NAMALWA (cell line): ENCODE data around the gene SDC3.

Experiments used
- DNase-seq: peaks from one replicate; pipeline ENCODE4 v3.0.0-alpha.2; 2015; ENCODE audit warnings: low spot score

SDC3 gene

DNA sequence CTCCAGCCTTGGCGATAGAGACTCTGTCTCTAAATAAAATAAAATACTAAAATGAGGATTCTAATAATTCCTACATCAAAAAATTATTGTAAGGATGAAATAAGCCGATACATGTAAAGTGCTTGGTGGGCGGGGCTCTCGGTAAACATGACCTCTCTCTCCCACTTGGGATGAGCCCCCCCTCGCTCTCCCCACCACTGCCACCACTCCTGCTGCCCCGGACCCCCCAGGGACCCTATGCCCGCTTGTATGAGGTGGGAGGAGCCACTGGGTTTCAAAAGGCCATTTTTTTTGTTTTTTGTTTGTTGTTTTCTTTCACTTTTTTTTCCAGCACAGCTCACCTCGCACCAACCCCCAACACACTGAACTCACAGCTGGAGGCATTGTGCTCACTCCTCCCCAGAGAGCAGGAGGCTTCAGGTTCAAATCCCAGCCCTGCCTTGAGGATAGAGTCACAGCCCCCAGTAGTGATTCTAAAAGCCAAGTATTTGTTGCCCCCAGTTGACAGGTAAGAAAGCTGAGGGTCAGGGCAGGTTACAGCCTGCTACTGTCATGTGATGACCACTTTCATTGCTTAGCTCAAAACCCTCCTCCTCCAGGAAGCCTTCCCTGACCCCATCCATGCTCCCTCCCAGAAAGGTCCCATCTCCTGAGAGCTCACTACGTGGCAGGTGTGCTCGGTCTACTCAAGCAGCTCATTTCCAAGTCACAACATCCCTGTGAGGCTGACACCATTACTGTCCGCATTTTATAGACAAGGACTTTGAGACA is 4.2 kb downstream of the SDC3 start:
- no peak for DNase-seq

DNA sequence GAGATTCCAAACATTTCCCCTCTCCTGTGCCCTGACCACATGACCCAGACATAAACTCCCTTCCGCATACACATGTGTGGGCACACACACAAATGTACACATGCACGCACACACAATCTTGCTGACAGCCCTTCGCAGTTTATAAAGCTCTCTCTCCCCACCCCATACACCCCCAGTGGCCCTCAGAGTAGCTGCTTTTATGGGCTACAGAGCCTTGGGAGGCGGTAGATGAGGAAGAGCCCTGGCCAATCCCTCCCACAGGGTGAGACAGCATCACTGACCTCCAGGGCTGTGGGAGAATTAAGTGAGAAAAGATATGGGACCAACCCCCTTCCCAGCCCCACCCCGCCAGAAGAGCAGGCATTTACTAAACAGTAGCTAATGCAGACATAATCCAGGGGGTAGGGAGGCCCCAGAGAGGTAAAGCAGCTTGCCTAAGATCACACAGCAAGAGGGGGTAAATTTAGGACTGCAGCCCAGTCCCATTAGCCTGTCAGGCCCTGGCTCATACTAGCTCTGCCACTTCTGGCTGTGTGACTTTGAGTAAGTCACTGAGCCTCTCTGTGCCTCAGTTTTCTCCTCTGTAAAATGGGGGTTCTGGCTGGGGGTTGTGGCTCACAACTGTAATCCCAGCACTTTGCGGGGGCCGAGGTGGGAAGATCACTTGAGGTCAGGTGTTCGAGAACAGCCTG is 5.1 kb downstream of the SDC3 start:
- DNase-seq: no peak

DNA sequence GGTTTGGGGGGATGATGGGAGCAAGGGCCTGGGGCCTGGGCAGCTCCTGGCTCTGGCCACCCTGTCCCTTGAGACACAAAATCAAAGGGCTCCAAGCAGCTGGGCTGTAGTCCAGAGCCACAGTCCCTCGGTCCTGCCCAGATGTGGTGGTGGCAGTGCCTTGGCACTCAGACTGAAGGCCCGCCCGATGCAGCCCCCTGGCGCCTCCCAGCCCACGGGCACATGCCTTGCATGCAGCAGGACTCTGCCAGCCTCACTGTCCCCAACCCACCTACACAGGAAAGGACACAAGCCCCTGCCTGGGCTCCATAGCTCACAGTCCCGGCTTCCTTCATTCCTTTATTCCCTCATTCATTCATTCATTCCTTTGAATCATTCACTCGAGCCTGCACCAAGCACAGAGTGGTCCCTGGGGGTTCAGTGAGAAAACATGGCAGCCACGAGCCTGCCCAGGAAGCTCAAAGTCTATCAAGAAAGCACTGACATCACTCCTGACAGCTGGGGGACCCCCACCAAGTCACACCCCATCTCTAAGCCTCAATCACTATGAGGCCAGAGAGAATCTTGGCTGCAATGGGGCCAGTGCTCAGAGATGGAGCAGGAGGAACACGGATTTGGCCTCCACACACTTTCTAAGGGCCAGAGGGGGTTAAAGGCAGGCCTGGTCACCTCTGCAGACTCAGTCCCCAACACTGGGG is 5.8 kb downstream of the SDC3 start:
- no peak for DNase-seq

GRCh38 chr1:30901798-30902581 is 6.6 kb downstream of the SDC3 start:
- no peak for DNase-seq

GRCh38 chr1:30900931-30901560 is 7.5 kb downstream of the SDC3 start:
- no peak for DNase-seq

- DNase-seq: no peak
These were observed 8.1 kb downstream of the SDC3 start for GRCh38 chr1:30900486-30900885.

- DNase-seq: no peak
These were observed 8.8 kb downstream of the SDC3 start for GRCh38 chr1:30899577-30900389.

DNA sequence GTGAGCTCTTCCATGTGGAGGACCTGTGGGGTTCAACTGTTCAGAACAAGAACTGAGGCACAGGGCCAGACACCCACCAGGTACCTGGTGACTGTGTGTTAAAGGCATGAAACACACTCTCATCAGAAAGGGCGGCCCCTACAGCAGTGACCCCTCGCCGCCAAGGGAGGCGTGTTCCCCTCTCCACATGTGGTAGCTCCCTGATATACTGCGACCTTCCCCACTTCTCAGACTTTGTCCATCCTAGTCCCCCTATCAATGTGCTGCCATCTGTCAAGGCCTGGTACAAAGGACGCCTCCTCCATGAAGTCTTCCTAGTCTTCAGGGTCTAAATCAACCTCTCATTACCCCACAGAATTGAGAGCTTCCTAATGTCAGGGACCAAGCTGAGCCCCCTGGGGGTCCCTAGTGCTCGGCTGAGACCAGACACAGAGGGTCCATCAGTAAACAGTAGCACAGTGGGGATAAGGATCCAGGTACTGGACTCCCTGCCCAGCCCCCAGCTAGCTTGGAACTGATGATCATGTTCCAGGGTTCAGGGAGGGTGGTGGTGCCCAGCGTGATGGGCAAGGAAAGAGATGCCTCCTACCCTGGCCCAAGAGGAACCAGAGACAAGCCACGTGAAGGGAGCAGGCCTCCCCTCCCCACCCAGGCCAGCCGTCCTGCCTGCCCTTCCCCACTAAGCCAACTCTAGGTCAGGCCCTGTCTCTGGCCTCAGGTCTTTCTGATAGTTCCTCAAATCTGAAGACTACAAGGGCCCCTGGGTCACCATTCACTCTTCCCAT is 10.3 kb downstream of the SDC3 start:
- no peak for DNase-seq

DNA sequence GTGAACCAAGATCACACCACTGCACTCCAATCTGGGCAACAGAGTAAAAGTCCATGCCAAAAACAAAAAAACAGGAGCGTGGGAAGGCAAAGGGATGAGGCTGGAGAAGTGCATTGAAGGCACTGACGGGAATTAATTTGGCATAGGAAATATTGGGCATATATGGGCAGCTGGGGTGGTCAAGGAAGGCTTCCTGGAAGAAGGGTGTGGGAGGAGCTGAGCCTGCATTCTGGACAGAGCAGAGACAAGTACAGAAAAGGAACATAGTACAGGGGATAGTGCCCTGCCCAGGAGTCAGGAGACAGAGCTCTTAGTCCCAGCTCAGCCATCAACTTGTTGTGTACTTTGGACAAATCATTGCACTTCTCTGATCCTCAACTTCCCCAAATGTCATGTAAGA is 11.7 kb downstream of the SDC3 start:
- no peak for DNase-seq

DNA sequence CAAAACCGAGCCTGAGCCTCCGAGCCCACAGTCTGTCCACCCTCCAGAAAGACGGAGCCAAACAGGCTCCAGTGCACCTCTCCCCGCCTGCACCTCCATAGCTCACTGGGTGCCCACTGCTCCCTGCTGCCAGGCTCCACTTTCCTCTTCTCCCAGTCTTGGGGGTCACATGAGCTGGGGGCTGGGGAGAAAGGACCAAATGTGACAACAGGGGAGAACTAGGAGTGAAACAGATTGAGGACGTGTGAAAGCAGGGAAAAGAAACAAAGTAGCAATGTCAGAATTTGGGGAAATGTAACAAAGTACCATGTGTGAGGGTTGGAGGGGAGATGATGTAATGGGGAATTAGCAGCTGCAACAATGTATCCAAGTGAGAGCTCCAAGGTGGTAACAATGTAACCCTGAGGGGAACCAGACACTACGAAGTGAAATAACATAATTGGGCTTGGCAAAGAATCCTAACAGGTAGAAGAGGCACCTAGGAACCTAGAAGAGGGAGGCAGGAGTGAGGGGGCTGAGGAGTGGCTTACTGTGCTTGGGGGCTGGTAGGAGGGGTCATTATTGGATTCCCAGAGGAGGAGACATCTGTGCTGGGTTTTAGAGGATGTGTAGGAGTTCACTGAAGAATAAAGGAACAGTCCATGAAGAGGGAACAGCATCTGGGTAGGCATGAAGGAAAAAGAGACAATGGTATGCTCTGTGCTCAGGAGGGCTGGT is 12.5 kb downstream of the SDC3 start:
- no peak for DNase-seq

DNA sequence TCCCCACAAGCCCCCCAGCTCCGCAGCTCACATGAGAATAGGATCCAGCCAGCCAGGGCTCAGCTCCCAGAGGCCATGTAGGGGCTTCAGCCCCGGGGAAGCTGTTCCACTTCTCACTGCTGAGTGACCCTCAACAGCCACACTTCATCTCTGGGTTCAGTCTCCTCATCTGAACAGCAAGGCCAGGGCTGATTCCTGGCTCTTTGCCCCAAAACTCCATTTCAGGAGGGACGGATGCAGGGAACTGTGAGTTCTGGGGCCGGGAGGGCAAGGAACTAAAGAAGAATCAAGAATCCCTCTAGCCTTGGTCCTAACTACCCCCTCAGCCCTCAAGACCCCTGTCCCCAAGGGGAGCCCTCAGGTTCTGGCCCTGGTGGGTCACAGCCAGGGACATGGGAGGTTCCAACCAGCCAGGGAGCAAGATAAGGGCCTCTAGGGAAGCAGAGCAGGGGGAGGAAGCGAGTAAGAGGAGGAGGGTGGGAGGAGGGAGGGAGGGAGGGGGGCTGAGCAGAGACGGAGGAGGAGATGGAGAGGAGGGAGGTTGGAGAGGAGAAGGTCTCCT is 13.1 kb downstream of the SDC3 start:
- no peak for DNase-seq

DNA sequence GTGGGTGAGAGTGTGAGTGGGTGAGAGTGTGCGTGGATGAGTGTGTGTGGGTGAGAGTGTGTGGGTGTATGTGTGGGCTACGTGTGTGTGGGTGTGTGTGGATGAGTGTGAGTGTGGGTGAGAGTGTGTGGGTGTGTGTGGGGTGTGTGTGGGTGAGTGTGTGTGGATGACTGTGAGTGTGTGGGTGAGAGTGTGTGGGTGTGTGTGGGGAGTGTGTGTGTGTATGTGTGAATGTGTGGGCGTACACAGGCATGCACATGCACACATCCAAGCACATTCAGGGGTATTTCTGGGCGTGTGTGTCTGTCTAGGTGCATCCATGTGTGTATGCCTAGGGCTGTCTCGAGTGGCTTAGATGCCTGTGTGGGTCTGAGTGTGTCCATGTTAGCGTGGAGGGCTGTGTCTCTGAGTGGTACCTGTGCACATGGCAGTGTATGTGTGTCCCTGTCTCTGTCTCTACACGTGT is 14.0 kb downstream of the SDC3 start:
- no peak for DNase-seq

DNA sequence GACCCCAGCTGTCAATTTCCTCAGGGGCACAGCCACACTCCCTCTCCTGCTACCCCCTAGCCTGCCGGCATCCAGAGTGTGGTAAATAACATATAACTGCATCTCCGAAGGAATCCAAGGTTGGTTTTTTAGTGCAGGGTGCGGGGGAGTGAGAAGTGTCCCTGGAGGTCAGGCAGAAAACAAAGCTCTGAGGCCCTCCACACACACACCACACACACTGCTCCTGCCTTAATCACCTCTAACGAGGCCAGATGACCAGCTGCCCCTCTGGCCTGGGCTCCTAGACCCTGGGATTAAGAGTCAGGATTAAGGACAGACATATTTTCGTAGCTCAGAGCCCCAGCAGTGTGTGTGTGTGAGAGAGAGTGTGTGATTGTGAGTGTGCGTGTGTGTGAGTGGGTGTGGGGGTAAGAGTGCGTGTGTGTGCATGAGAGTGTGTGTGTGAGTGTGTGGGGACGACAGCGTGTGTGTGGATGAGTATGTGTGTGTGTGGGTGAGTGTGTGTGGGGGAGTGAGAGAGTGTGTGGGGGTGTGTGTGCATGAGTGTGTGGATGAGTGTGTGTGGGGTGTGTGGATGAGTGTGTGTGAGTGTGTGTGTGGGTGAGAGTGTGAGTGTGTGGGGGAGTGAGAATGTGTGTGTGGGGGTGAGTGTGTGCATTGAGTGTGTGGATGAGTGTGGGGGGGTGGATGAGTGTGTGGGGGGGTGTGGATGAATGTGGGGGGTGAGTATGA is 14.6 kb downstream of the SDC3 start:
- no peak for DNase-seq

DNA sequence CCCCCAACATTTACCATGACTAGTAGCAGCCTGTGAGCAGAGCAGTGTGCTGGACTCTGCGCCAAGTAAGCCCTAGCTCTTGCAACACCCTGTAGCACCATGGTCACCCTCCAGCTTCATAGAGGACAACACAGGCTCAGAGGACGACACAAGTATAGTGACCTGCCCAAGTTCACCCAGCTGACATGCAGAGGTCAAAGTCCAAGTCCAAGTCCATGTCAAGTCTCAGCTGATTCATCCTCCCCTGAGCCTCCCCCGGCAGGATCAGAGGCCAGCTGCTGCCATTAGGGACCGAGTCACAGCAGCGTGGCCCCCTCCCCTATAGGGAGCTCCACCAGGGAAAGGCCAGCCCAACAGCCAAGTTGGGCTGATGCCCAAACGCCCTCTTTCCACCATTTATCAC is 15.9 kb downstream of the SDC3 start:
- DNase-seq: no peak

DNA sequence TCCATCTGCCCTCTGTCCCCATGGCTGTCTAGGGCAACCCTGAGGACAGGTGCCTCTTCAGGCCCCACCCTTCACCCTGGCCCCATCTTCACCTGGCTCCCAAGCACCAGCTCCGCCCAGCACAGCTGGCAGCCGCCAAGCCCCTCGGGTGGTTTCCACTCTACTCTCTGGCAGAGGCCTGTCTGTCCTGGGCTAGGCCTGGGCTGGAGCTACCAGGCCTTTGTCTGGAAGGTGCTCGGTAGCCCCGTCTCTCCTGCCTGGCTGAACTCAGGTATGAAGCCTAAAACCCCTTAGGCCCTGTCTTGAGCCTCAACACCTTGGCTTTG is 17.4 kb downstream of the SDC3 start:
- no peak for DNase-seq

- DNase-seq: no peak
These were observed 17.9 kb downstream of the SDC3 start for GRCh38 chr1:30890502-30891226.

- DNase-seq: no peak
These were observed 19.0 kb downstream of the SDC3 start for GRCh38 chr1:30889511-30889910.

DNA sequence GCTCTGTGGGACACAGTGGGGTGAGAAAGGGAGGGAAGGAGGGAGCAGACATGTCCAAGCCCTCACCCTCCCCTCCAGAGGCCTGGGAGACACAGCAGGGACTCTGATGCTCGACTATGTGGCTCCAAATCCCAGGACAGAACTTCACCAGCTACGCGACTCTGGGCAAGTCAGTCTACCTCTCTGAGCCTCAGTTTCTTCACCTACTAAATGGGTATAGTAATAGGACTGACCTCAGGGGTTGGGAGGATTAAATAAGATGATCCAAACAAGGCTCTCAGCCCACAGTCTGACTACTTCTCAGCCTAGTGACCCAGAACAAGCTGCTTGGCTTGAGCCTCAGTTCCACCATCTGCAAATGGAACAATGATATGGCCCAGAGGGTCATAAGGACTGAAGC is 19.6 kb downstream of the SDC3 start:
- no peak for DNase-seq
